GM18526 (cell line): Measurements from ENCODE around the gene CACFD1.
A peak's percentile ranks its signal among the peaks of the same experiment; 100 is the strongest.

Experiments used
- POLR2A ChIP-seq: IDR thresholded peaks from 3 replicates; pipeline ENCODE4 v1.6.1; 2011; ENCODE audit not compliant: insufficient read length; ENCODE audit errors: extremely low read depth

Gene CACFD1

GRCh38 chr9:133454943-133455673 is 4.7 kb upstream of the CACFD1 start:
- no peak for TF ChIP-seq POLR2A

GRCh38 chr9:133455936-133456335 is 3.8 kb upstream of the CACFD1 start:
- no peak for TF ChIP-seq POLR2A

GRCh38 chr9:133456409-133456808 is 3.4 kb upstream of the CACFD1 start:
- TF ChIP-seq POLR2A, result no peak

GRCh38 chr9:133457233-133457632 is 2.5 kb upstream of the CACFD1 start:
- no peak for TF ChIP-seq POLR2A

- TF ChIP-seq POLR2A, result no peak
These were observed 2.0 kb upstream of the CACFD1 start for GRCh38 chr9:133457748-133458147.

GRCh38 chr9:133458643-133459312 is 1.0 kb upstream of the CACFD1 start:
- no peak for TF ChIP-seq POLR2A

- TF ChIP-seq POLR2A, result no peak
These were observed 812 bp downstream of the CACFD1 start for GRCh38 chr9:133460405-133461175.

GRCh38 chr9:133461975-133462374 is 2.2 kb downstream of the CACFD1 start:
- no peak for TF ChIP-seq POLR2A

GRCh38 chr9:133463234-133463863 is 3.6 kb downstream of the CACFD1 start:
- TF ChIP-seq POLR2A, result no peak

GRCh38 chr9:133463864-133464615 is 4.3 kb downstream of the CACFD1 start:
- TF ChIP-seq POLR2A, result no peak

- TF ChIP-seq POLR2A, result no peak
These were observed 4.9 kb downstream of the CACFD1 start for GRCh38 chr9:133464638-133465037.

GRCh38 chr9:133465984-133466383 is 6.2 kb downstream of the CACFD1 start:
- TF ChIP-seq POLR2A, result no peak

GRCh38 chr9:133467101-133467500 is 7.3 kb downstream of the CACFD1 start:
- no peak for TF ChIP-seq POLR2A

- no peak for TF ChIP-seq POLR2A
These were observed 8.6 kb downstream of the CACFD1 start for GRCh38 chr9:133468374-133468773.

- peak; percentile 26 for TF ChIP-seq POLR2A
These were observed 9.1 kb downstream of the CACFD1 start for GRCh38 chr9:133468777-133469421.

- TF ChIP-seq POLR2A, result no peak
These were observed 10.7 kb downstream of the CACFD1 start for GRCh38 chr9:133470427-133470924.
